ENCODE measurements around the gene PSME1. TPM values are rescaled to one million over a fixed set of nuclear protein-coding genes. Genes with fewer than 3 reads are reported as not detected.

PSME1 gene
- total and polyA plus RNA-seq, 2 donors (not counting 1 experiment from before 2014, with no cell fraction given): 177 to 266 TPM

DNA sequence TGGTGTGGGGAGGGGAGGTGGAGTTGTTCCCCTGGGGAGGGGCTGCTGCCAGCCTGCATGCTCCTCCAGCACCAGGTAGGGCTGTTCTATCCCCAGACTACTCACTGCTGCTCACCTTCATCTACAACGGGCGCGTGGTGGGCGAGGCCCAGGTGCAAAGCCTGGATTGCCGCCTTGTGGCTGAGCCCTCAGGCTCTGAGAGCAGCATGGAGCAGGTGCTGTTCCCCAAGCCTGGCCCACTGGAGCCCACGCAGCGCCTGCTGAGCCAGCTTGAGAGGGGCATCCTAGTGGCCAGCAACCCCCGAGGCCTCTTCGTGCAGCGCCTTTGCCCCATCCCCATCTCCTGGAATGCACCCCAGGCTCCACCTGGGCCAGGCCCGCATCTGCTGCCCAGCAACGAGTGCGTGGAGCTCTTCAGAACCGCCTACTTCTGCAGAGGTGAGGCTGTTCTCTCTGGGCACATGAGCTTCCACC, 28.6 kb downstream of the PSME1 start:
- Histone ChIP-seq H3K9me3 (ENCODE audit: control insufficient read depth, insufficient read depth, low read depth, low read length) (no peaks in the 10 kb centered on the region), H3K36me3 (ENCODE audit: control insufficient read depth, insufficient read depth, low read length) (peaks cover 37% of the 10 kb centered on the region)
- no peak for TF ChIP-seq EZH2 (IDR thresholded peaks at IDR 0.05; ENCODE audit: low read length, missing control alignments)
- TF ChIP-seq, protein P1, sequence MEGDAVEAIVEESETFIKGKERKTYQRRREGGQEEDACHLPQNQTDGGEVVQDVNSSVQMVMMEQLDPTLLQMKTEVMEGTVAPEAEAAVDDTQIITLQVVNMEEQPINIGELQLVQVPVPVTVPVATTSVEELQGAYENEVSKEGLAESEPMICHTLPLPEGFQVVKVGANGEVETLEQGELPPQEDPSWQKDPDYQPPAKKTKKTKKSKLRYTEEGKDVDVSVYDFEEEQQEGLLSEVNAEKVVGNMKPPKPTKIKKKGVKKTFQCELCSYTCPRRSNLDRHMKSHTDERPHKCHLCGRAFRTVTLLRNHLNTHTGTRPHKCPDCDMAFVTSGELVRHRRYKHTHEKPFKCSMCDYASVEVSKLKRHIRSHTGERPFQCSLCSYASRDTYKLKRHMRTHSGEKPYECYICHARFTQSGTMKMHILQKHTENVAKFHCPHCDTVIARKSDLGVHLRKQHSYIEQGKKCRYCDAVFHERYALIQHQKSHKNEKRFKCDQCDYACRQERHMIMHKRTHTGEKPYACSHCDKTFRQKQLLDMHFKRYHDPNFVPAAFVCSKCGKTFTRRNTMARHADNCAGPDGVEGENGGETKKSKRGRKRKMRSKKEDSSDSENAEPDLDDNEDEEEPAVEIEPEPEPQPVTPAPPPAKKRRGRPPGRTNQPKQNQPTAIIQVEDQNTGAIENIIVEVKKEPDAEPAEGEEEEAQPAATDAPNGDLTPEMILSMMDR (conservative IDR thresholded peaks at IDR 0.05 in 1 of 2, IDR thresholded peaks at IDR 0.05 in 1 of 2; ENCODE audit: low read depth in 1 of 2, low read length in 2 of 2): no peak

DNA sequence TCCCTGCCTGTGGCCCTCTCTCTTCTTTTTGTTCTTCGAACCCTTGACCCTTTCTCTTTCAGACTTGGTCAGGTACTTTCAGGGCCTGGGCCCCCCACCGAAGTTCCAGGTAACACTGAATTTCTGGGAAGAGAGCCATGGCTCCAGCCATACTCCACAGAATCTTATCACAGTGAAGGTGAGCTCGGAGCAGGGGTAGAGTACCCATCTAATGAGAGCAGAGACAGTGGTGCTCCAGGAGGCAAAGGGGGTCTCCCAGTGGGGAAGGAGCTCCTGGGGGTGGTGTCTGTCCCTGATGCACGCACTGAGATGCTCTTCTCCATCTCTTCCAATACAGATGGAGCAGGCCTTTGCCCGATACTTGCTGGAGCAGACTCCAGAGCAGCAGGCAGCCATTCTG, 29.8 kb downstream of the PSME1 start:
- H4K20me1 ChIP-seq (ENCODE audit: control insufficient read depth, extremely low read depth, insufficient read depth, low read length): no peaks in the 10 kb centered on the region
- DNase-seq (ENCODE audit: low read depth in 2 of 2): no peak
- no peak overlapping the region for H3K9ac ChIP-seq (ENCODE audit: insufficient read depth, low read length)
- no peak overlapping the region for H3K27ac ChIP-seq (ENCODE audit: insufficient read depth, low read length)
- H3K27me3 ChIP-seq (ENCODE audit: control insufficient read depth, insufficient read depth, low read length): no peaks in the 10 kb centered on the region
- peaks cover 19% of the 10 kb centered on the region for H3K79me2 ChIP-seq (ENCODE audit: control insufficient read depth, insufficient read depth, low read length)
- no peak overlapping the region for H3K4me3 ChIP-seq (replicated peaks in 1 of 4; ENCODE audit: control extremely low read depth in 1 of 4, insufficient read depth in 1 of 4, low read depth in 3 of 4, low read length in 4 of 4)
- no peak overlapping the region for H3K4me2 ChIP-seq (ENCODE audit: extremely low read depth, insufficient read depth, low read length)
- peaks cover 6% of the 10 kb centered on the region for H3K4me1 ChIP-seq (ENCODE audit: control insufficient read depth, extremely low read depth, insufficient read depth, low read length)
- H3K36me3 ChIP-seq (ENCODE audit: control insufficient read depth, insufficient read depth, low read length): peaks cover 31% of the 10 kb centered on the region
- no peaks in the 10 kb centered on the region for H3K9me3 ChIP-seq (ENCODE audit: control insufficient read depth, insufficient read depth, low read depth, low read length)
- H2AFZ ChIP-seq (ENCODE audit: low read length): no peak overlapping the region
- TF ChIP-seq, protein P1 (conservative IDR thresholded peaks at IDR 0.05 in 1 of 2, IDR thresholded peaks at IDR 0.05 in 1 of 2; ENCODE audit: low read depth in 1 of 2, low read length in 2 of 2): no peak
- no peak for TF ChIP-seq EZH2 (IDR thresholded peaks at IDR 0.05; ENCODE audit: low read length, missing control alignments)

More for the DNA sequence above, 28.6 kb downstream of the PSME1 start:
- Histone ChIP-seq H2AFZ (ENCODE audit: low read length) (no peak overlapping the region), H3K4me1 (ENCODE audit: control insufficient read depth, extremely low read depth, insufficient read depth, low read length) (peaks cover 10% of the 10 kb centered on the region), H3K27me3 (ENCODE audit: control insufficient read depth, insufficient read depth, low read length) (no peaks in the 10 kb centered on the region), H4K20me1 (ENCODE audit: control insufficient read depth, extremely low read depth, insufficient read depth, low read length) (no peaks in the 10 kb centered on the region), H3K79me2 (ENCODE audit: control insufficient read depth, insufficient read depth, low read length) (peaks cover 19% of the 10 kb centered on the region), H3K27ac (ENCODE audit: insufficient read depth, low read length) (no peak overlapping the region), H3K4me3 (replicated peaks in 1 of 4; ENCODE audit: control extremely low read depth in 1 of 4, insufficient read depth in 1 of 4, low read depth in 3 of 4, low read length in 4 of 4) (no peak overlapping the region), H3K9ac (ENCODE audit: insufficient read depth, low read length) (no peak overlapping the region), H3K4me2 (ENCODE audit: extremely low read depth, insufficient read depth, low read length) (no peak overlapping the region)
- no peak for DNase-seq (ENCODE audit: low read depth in 2 of 2)

DNA sequence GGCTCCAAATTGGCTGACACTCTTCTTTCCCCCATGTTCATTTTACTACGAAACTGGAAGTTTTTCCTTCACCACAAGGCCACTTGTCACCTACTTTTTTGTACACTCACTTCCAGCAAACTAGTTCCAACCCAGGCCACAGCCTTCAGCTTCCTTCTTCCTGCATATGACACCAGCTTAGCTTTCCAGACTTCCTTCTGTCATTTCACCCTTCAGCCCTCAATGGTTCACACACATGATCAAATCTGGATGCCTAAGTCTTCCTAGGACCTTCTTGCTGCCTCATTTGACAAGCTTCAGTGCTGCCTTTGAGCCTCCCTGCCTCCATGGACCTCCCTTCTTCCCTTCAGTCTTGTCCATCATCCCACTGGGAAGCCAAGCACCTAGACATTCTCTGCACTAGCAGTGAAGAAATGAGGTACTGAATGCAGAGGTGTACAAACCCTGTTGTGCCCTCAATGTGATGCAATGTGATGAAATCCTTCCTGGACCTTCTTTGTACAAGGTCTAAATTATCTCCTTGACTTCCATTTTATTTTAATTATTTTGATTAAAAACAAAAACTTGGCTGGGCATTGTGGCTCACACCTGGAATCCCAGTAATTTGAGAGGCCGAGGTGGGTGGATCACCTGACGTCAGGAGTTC, 31.6 kb downstream of the PSME1 start:
- H3K4me1 ChIP-seq (ENCODE audit: control insufficient read depth, extremely low read depth, insufficient read depth, low read length): peaks cover 2% of the 10 kb centered on the region
- H3K4me3 ChIP-seq (replicated peaks in 1 of 4; ENCODE audit: control extremely low read depth in 1 of 4, insufficient read depth in 1 of 4, low read depth in 3 of 4, low read length in 4 of 4): no peak overlapping the region
- no peak overlapping the region for H3K27ac ChIP-seq (ENCODE audit: insufficient read depth, low read length)
- no peak for DNase-seq (ENCODE audit: low read depth in 2 of 2)
- H2AFZ ChIP-seq (ENCODE audit: low read length): no peak overlapping the region
- H4K20me1 ChIP-seq (ENCODE audit: control insufficient read depth, extremely low read depth, insufficient read depth, low read length): no peaks in the 10 kb centered on the region
- no peaks in the 10 kb centered on the region for H3K9me3 ChIP-seq (ENCODE audit: control insufficient read depth, insufficient read depth, low read depth, low read length)
- H3K4me2 ChIP-seq (ENCODE audit: extremely low read depth, insufficient read depth, low read length): no peak overlapping the region
- no peaks in the 10 kb centered on the region for H3K27me3 ChIP-seq (ENCODE audit: control insufficient read depth, insufficient read depth, low read length)
- TF ChIP-seq, protein P1 (conservative IDR thresholded peaks at IDR 0.05 in 1 of 2, IDR thresholded peaks at IDR 0.05 in 1 of 2; ENCODE audit: low read depth in 1 of 2, low read length in 2 of 2): no peak
- TF ChIP-seq EZH2 (IDR thresholded peaks at IDR 0.05; ENCODE audit: low read length, missing control alignments): no peak
- peaks cover 7% of the 10 kb centered on the region for H3K79me2 ChIP-seq (ENCODE audit: control insufficient read depth, insufficient read depth, low read length)
- H3K36me3 ChIP-seq (ENCODE audit: control insufficient read depth, insufficient read depth, low read length): peaks cover 34% of the 10 kb centered on the region
- no peak overlapping the region for H3K9ac ChIP-seq (ENCODE audit: insufficient read depth, low read length)

All from fibroblast of lung (primary cell).